Peyer's patch (tissue), 4 donors: ENCODE data around the gene FXYD7.

Experiments
- CTCF ChIP-seq, 6 experiments: fragments of 450-650 bp in 4 of 6; fragments of 200-600 bp in 2 of 6; sonication (generic) in 1 of 6; IDR thresholded peaks; one replicate each; pipeline ENCODE4 v1.5.1; 2017 to 2019; ENCODE audit warnings: antibody characterized with exemption in 6 of 6, mild to moderate bottlenecking in 3 of 6, moderate library complexity in 1 of 6
- POLR2A ChIP-seq, 2 donors: fragments of 450-650 bp; IDR thresholded peaks; one replicate each; pipeline ENCODE4 v1.5.1; 2017; ENCODE audit warnings: antibody characterized with exemption in 2 of 2, mild to moderate bottlenecking in 2 of 2, moderate library complexity in 2 of 2

- TF ChIP-seq CTCF (IDR thresholded peaks at IDR 0.05) (no peak), POLR2A (IDR thresholded peaks at IDR 0.05) (no peak)
Observed at GRCh38 chr19:35195830-35196229, 52.8 kb downstream of the FXYD7 start.
